HG02970 (cell line): ENCODE measurements around the gene RAB33B.

ENCODE experiments used
- ATAC-seq: cut with Tn5 transposase; IDR thresholded peaks from one replicate; pipeline ENCODE4 v1.9.1; 2021; ENCODE audit warnings: mild to moderate bottlenecking, moderate library complexity, moderate number of reproducible peaks; ENCODE audit not compliant: unreplicated experiment, low FRiP score

Gene RAB33B

DNA sequence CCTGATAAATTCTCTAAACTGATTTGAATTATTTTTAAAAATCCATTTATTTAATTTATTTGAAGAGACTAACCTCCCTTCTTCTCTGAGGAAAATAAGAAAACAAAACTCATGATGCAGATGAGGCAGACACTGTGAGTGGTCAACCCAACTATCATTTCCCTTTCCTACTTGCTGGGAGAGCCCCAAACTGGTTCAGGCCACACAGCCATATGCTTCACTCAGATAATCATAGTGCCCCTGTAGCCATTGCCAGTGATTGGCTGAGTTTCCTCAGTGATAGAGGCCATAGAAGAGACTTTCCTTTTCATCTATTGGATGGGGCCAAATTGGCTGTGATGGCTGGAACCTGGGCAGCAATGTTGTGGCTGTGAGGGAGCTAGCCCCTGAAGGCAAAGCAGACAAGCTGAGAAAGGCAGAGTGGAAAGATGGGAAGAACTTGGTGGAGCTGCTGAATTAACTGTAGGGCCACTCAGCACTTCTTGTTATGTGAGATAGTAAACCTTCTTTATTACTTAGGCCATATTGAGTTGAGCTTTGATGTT, 49.8 kb downstream of the RAB33B start:
- ATAC-seq, result no peak

DNA sequence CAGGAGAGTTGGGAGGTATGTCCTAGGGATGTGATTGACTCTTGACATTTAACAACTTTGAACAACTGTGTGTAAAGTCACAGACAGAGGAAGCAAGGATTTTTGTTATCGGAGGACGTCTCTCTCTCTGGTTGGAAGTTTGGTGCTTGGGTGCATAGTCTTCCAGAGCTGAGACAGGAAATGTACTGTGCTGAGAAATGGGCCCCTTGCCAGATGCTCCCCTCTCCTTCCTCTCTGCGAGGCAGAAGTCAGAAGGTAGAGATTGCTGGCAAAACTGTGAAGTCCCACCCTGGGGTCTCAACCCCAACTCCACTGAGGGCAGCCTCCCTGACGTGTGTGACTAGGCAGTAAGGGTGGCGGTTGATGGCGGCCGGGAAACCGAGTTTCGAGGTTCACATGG, 52.9 kb downstream of the RAB33B start:
- ATAC-seq, result no peak

DNA sequence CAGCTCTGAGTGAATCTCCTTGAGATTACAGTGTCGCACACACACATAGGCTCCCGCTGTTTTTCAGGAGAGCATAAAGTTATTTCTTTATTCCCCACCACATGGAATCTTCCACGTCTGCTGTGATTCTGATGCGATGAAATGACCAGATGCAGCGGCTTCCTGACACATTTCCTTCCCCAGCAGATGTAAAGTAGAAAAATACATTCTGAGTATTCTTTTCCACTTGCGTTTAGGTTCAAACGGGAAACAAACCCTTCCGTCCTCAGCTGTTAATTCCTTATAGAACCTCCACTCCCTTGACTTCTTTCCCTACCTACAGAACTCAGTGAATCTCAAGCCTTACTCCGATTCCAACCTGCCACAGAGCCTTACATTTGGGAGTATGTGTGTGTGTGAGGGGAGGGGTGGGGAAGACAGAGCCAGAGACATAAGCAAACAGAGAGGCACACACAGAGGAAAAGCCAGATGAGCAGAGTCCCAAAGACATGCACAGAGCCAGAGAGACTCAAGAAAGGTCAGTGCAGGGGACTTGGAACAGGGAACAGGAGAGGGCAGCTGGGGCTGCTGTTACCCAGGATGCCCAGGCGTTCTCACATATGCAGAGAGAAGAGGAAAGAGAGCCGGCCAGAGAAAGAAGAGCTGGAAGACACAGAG, 54.8 kb downstream of the RAB33B start:
- no peak for ATAC-seq

DNA sequence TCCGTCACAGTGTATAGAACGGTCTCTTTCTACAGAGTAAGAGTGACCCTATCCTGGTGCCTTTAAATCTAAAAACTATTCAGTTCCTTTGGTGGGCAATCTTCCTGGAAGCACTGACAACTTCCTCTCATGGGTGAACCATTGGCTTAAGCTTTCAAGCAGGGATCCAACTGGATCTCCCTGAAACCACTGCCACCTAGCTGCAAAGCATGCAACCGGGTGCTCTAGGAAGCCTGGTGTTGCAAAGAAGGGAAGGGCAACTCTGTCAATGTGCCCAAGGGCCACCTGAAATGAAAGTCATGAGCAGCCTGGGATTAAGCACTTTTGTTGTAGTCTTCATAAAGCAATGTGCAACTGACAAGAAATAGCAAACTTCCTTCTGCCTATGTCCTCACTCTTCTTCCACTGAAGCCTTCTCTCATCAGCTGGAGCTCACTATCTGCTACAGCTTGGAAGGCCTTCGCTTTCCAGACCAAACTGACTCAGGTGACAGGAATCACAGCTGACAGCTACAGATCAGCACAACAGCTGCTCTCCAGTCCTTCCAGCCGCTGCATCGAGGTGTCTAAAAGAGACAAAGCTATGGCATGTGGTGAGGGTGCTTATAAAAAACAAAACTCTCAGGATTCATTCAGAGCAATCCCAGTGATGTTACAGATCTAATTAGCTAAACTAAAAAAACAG, 55.9 kb downstream of the RAB33B start:
- no peak for ATAC-seq

DNA sequence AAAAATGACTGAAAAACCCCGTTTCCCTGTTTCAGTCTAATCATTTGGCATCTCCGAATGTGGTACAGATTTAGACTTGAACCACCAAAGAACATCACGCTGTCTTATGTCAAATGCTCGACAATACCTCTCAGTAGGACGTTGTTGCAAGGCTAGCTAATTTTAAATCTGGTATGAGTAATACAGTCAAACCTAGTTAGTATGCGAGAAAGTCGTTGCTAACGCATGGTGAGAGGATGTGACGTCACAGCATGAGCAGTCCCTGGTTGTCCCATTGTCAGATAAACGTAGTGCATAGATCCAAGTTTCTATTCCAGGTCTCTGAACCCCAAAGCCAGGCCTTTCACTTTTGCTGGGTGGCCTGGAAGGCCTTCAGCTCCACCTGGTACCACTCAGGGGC, 57.4 kb downstream of the RAB33B start:
- ATAC-seq, result no peak

DNA sequence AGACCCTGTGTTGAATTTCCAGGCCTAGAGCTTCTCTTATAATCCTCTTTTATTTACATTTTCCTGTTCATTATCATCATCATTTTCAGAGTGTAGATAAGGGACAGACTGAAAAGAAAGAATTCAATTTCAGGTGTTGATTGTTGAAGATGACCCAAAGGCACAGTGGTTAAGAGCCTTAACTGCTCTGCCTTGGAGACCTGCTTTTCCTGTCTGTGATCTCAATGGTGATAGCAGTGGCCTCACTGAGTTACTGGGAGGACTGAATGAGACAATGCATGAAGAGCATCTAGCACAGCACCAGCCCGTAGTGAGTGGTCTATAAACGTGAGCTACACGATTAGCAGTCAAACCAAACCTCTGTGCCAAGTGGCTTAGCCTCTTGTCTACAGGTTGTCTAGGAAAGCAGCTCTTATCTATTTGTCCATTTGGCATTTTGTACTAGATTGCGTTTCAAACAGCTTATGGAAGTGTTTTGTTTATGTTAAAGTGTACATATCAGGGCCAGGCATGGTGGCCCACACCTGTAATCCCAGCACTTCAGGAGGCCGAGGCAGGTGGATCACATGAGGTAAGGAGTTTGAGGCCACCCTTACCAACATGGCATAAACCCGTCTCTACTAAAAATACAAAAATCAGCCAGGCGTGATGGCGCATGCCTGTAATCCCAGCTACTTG, 60.6 kb downstream of the RAB33B start:
- no peak for ATAC-seq

DNA sequence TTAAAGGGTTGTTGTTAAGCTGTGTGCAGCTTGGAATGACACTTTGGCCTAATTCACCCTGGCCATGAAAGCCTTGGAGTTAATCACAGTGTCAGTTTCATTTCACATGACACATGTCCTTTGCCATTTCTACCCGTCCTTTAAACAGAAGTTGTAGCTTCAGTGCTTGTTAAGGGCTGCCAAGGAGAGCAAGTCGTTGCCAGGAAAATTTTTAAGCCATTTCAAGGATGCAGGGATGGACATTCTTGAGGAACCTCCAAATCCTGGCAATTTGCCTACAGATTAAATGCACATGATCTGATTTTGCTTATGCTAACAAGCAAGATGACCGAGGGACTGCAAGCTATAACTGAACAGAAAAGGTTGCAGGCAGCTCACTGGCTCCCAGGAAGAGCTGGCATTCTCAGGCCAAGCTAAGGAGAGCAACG, 61.6 kb downstream of the RAB33B start:
- ATAC-seq, result no peak

DNA sequence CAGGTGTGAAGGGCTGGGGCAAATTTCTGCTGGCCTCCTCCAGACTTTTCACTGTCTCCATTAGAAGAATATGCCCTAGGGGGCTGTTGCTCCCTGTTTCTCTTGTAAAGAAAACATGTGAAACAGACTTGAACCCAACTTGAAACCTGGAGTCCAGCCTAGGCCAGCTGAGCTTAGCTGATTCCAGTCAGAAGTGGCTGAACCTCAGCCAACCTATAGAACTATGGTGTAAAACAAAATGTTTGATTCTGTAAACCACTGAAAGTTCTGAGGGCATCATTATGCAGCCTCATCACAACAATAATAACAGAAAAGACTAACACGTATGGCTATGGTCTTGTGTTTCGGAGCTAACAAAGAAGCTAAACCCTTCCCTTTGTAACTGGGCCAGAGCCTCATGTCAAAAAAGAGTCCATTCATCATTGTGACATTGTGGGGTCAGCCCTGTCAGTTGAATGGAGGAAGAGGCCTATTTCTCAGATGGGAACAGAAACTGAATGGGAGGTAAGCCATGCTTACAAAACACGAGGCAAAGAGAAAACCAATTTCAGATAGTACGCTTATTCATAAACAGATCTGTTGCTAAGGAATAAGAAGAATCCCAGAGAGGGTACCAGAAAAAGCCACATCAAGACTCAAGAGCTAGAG, 68.0 kb downstream of the RAB33B start:
- no peak for ATAC-seq

DNA sequence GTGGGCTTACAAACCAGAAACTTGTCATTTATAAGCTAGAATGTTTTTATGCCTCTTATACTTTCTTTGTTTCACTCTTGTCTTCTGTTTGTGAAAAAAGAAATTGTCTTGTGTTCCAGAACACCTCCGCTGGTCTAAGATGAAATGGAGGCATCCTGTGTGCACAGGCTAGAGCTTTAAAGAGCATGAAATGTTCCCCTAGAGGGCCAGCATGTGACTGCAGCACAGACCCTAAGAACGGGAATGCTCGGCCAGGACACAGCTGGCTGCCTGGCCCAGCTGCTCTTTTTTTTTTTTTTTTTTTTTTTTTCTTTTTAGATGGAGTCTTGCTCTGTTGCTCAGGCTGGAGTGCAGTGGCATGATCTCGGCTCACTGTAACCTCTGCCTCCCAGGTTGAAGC, 68.5 kb downstream of the RAB33B start:
- no peak for ATAC-seq

DNA sequence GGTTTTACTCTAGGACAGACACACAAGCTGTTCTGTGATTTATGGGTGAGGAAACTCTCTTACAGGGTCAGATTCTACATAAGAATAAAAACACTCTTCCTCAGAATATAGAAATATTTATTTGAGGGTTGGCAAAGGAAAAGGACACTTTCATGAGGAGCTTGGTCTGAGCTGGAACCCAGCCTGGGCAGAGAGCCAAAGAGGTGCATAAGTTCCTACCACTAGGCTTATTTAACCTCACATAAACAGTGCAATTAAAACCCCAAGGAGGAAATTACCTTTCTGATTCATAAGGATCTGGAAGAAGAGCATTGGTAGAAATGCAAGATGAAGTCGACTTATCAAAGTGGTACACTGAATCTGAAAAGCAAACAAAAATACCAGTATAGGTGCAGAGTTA, 69.2 kb downstream of the RAB33B start:
- no peak for ATAC-seq

DNA sequence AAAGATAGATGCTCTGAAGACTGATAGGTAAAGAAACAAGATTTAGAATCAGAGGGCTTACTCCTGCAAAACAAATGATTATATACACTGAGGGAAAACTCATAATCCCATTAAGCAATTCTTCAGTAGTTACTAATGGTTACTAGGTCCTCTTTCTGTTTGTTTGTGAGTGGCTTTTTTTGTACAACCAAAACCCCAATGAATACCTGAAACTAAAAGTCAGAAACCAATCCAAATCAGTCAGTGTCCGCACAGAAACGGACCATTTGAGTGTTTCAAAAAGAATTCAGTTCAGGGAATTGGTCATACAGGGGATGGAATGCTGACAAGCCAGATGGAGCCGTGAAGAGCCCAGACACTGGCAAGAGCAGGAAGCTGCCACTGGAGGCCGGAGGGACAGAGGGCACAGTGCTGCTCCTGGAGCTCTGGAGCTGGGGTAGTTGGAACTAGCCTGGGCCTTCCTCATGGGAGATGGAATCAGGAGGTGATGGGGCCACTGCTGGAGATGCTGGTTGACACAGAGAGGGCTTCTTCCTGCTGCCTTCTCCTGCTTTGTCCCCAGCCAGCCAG, 70.2 kb downstream of the RAB33B start:
- ATAC-seq, result no peak

DNA sequence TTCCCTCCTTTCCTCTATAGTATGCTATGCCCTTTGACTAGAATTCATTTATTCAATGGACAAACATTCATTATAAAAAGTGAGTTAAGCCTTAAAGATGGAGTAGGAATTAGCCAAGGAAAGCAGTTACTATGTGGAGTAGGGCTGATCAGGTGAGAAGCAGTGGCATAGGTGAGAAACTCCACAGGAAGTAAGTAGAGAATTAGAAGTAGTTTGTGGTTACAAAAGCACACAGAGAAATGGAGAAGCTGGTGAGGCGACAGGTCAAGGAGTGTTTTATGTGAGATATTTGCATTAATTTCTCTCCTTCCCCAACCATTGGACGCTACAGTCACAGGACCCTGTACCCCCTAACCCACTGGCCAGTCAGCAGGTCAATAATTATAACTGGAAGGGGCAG, 71.5 kb downstream of the RAB33B start:
- no peak for ATAC-seq
